Ectodermal cell (in vitro differentiated cells): ENCODE measurements around the gene CNPPD1.

Experiments
- H3K27ac ChIP-seq: 2 replicates; pipeline ENCODE4 v1.7.0; 2013; ENCODE audit warnings: mild to moderate bottlenecking, low read depth, low read length; ENCODE audit not compliant: insufficient read depth, poor library complexity, severe bottlenecking
- H3K27me3 ChIP-seq: 2 replicates; pipeline ENCODE4 v1.7.0; 2013; ENCODE audit warnings: mild to moderate bottlenecking, low read length; ENCODE audit not compliant: insufficient read depth, control insufficient read depth, poor library complexity, severe bottlenecking
- H3K36me3 ChIP-seq: one replicate; pipeline ENCODE4 v1.7.0; 2013; ENCODE audit warnings: low read length; ENCODE audit not compliant: control insufficient read depth, insufficient read depth
- H3K4me1 ChIP-seq: one replicate; pipeline ENCODE4 v1.7.0; 2013; ENCODE audit warnings: low read length; ENCODE audit not compliant: control insufficient read depth, insufficient read depth
- H3K4me3 ChIP-seq: 2 replicates; pipeline ENCODE4 v1.7.0; 2013; ENCODE audit warnings: low read depth, low read length, control low read depth; ENCODE audit not compliant: insufficient read depth
- H3K9me3 ChIP-seq: 2 replicates; pipeline ENCODE4 v1.7.0; 2013; ENCODE audit warnings: mild to moderate bottlenecking, low read length, moderate library complexity; ENCODE audit not compliant: control insufficient read depth
- WGBS, 2 experiments: methylation state at CpG; one replicate each; pipeline ENCODE4 v1.1.7; 2013; ENCODE audit warnings: missing lambda C conversion rate in 2 of 2; 5-methylcytosine and 5-hydroxymethylcytosine counted together

Gene CNPPD1

DNA sequence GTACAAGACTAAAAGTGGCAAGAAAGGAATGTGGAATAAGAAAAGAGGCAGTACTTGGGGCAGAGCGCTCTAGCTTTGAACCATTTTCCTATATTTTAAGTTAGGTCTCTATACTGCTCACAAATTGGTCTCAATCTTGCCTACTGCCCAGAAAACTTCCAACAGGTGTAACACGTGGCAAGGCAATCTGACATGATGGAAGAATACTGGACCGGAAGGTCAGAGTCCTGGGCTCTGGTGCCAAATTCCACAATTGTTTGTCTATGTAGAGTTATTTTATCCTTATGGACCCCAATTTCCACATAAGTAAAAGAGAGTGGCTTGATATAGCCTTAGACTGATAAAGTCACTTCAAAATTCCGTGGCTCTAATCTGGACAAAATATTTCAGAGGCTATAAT lies 45.0 kb downstream of the CNPPD1 start:
- 91 to 93% methylated on average over 4 of the region's 4 CpGs for WGBS, 2 experiments

DNA sequence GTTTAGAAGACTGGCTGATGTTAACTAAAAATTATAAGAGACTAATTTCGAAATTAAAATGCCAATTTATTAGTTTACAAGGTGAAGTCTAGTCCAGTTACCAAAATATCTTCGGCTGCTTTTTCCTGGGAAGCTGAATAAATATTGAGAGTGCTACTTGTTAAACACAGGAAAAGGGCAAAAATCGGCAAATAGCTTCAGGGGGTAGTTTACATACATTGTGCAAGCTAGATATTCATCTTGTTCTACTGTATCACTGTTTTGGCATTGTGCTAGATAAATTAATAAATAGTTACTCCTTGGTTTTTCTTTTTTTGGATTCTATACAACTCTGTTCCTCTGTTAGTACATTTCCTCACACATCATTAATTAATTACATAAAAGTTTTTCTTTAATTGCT lies 45.4 kb downstream of the CNPPD1 start:
- Histone ChIP-seq H3K27ac (no peak overlapping the region), H3K27me3 (no peaks in the 10 kb centered on the region), H3K9me3 (no peaks in the 10 kb centered on the region), H3K36me3 (peaks cover 4% of the 10 kb centered on the region), H3K4me3 (no peak overlapping the region), H3K4me1 (no peaks in the 10 kb centered on the region)
- 92 to 94% methylated on average over 3 of the region's 3 CpGs for WGBS, 2 experiments

More for the DNA sequence above, 45.0 kb downstream of the CNPPD1 start:
- H3K27me3 ChIP-seq = no peaks in the 10 kb centered on the region
- H3K27ac ChIP-seq = no peak overlapping the region
- peaks cover 4% of the 10 kb centered on the region for H3K36me3 ChIP-seq
- no peaks in the 10 kb centered on the region for H3K9me3 ChIP-seq
- H3K4me3 ChIP-seq = no peak overlapping the region
- no peaks in the 10 kb centered on the region for H3K4me1 ChIP-seq

GRCh38 chr2:219129589-219129988 lies 47.1 kb downstream of the CNPPD1 start:
- H3K4me3 ChIP-seq = no peak overlapping the region
- WGBS, 2 experiments = 95 to 97% methylated on average over 15 to 16 of the region's 16 CpGs
- H3K27me3 ChIP-seq = no peaks in the 10 kb centered on the region

DNA sequence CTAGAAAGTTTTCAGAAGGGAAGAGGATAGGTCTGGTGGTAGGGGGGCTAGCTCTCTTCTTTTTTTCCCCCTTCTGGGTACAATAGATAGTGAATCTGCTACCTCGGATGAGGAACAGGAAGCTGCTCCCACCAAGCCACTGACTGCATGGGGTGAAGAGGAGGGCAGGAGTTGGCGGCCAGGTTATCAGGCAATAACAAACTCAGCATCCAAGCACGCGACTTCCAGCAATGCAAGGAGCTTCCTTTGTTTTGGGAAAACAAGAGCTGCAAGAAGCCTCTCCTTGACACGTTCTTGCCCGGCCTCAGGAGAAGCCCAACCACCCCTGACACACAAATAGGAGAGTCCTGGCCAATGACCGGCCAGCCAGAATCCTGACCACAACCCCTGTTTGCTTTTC lies 48.3 kb downstream of the CNPPD1 start:
- Histone ChIP-seq H3K9me3 (no peaks in the 10 kb centered on the region), H3K36me3 (peaks cover 4% of the 10 kb centered on the region), H3K27me3 (no peaks in the 10 kb centered on the region), H3K4me3 (no peak overlapping the region), H3K27ac (no peak overlapping the region), H3K4me1 (no peaks in the 10 kb centered on the region)
- 75 to 78% methylated on average over 7 of the region's 7 CpGs for WGBS, 2 experiments

More at GRCh38 chr2:219129589-219129988, 47.1 kb downstream of the CNPPD1 start:
- no peaks in the 10 kb centered on the region for H3K4me1 ChIP-seq
- peaks cover 4% of the 10 kb centered on the region for H3K36me3 ChIP-seq
- H3K9me3 ChIP-seq = no peaks in the 10 kb centered on the region
- H3K27ac ChIP-seq = no peak overlapping the region

DNA sequence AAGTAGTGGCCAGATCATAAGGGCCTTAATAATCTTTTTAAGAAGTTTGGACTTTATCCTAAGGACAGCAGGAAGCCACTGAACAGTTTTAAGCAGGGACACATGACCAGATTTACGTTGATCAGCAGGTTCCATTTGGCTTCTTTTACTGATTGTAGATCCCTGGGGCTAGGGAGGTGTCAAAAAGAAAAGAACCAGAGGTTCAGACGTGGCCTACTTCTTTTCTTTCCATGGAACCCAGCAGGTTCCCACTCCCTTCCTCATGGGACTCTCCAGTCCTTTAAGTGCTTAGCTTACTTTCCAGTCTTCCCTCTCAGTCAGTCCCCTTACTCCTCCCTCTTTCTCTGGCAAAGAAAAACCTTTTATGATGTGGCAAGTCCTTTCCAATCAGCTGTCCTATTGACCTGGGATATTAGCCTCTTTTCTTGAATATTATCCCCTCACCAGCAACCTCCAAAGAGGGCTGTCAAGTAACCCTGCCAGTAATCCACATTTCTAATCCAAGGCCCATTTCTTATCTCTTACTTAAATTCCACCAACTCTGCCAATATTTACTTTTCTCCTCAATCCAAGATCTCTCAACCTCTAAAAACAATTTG lies 49.6 kb downstream of the CNPPD1 start:
- no peaks in the 10 kb centered on the region for H3K27me3 ChIP-seq
- WGBS, 2 experiments = 39 to 43% methylated on average over 2 of the region's 2 CpGs
- peaks cover 4% of the 10 kb centered on the region for H3K36me3 ChIP-seq
- H3K27ac ChIP-seq = no peak overlapping the region
- H3K4me1 ChIP-seq = no peaks in the 10 kb centered on the region
- no peak overlapping the region for H3K4me3 ChIP-seq
- no peaks in the 10 kb centered on the region for H3K9me3 ChIP-seq

DNA sequence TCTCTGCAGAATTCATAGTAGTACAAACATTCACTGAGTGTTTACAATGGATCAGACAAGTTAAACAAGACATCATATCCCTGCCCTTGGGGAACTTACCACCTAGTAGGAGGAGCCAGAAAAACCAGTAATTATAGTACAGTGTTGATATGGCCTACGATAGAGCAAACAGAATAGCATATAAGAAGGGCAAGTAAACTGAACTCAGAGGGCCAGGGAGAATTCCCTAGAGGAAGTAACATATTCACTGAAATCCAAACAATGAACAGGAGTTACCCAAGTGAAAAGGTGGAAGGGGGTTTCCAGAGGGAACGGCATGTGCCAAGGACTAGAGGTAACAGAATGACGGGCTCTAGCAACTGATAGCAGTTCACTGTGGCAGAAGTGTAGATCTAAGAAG lies 50.2 kb downstream of the CNPPD1 start:
- Histone ChIP-seq H3K36me3 (peaks cover 4% of the 10 kb centered on the region), H3K27me3 (no peaks in the 10 kb centered on the region), H3K4me3 (no peak overlapping the region), H3K4me1 (no peaks in the 10 kb centered on the region), H3K27ac (no peak overlapping the region), H3K9me3 (no peaks in the 10 kb centered on the region)
- WGBS, 2 experiments = 93 to 96% methylated on average over 3 of the region's 3 CpGs

DNA sequence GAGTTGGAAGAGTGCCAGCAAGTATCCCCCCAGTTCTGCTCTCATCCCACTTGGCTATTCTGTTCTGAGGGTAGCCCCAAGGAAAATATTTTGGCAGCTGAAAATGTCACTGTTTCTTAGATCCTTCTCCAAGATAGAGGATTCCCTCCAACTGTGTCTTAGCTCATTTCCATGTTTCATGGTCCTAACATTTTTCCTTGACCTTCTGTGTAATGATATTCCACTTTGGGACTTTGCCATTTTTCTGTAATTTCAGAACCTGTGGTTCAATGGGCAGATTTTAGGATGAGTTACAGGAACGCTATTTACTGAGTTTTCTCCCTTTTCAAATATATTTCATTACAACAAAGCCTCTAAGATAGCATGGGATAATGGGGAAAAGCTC lies 50.8 kb downstream of the CNPPD1 start:
- Histone ChIP-seq H3K36me3 (peaks cover 4% of the 10 kb centered on the region), H3K4me3 (no peak overlapping the region), H3K27me3 (no peaks in the 10 kb centered on the region), H3K27ac (no peak overlapping the region), H3K9me3 (no peaks in the 10 kb centered on the region), H3K4me1 (no peaks in the 10 kb centered on the region)
- WGBS, 2 experiments = 93% methylated on average over 1 of the region's 1 CpG; no CpG with 5 or more reads in 1 of the 2 experiments

DNA sequence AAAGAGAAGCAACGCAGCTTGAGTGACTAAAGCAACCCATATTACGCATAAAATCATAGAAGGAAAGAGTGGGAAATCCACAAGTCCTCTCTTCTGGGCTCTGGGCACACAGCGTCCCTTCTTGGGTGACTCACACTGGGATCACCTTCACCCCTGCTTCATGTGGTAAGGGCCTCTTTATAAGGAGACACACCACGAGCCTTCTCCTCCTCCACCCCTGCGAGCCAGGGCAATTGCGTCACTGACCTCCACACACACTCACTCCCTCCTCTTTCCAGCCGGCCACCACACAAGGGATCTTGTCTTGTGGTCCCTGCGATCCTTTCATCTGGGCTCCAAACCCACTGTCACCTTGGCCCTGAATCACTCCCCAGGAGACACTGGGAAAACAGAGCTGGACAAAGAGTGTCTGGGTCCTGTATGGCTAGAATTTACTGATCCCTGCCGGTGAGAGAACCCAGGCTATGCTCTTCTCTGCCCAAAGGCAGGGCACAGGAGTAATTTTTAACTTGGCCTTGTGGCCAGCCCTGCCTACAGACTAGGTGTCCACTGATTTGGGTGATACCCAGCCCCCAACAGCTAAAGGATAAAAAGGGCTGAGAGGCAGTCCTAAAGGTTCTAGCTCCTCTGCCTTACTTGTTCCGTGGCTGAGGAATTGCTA lies 51.4 kb downstream of the CNPPD1 start:
- 90 to 92% methylated on average over 10 of the region's 10 CpGs for WGBS, 2 experiments
- H3K27ac ChIP-seq = no peak overlapping the region
- H3K9me3 ChIP-seq = no peaks in the 10 kb centered on the region
- H3K4me3 ChIP-seq = no peak overlapping the region
- peaks cover 1% of the 10 kb centered on the region for H3K36me3 ChIP-seq
- no peaks in the 10 kb centered on the region for H3K27me3 ChIP-seq
- H3K4me1 ChIP-seq = no peaks in the 10 kb centered on the region

DNA sequence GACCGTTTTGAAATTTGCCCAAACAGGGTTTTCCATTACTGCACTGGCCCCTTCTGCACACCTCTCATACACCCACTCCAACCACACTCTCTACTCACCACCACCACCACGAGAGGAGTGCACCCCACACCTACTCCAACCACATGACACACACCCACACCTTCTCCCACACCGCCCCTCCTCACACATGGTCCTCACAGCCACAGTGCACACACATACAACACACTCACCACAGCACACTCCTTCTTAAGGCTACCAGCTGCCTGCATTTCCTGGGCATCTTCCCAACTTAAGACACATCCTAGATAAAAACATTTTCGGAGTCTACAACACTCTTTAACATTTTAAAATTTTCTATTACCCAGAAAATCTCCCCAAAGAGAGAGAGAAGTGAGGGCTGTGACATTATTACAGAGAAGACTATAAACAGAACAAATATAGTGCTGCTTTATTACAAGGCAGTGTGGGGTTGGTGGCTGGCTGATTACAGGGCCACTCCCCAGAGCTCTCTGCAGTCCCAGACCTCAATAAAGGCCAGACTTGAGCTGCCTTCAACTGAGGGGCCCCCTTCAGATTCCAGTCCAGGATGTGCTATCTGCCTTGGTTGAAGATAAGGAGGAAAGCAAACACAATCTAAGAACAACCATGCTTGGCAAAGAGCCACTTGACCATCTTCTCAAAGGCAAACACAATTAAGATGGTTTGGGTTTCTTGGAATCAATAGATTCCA lies 52.2 kb downstream of the CNPPD1 start:
- Histone ChIP-seq H3K9me3 (no peaks in the 10 kb centered on the region), H3K27ac (no peak overlapping the region)

DNA sequence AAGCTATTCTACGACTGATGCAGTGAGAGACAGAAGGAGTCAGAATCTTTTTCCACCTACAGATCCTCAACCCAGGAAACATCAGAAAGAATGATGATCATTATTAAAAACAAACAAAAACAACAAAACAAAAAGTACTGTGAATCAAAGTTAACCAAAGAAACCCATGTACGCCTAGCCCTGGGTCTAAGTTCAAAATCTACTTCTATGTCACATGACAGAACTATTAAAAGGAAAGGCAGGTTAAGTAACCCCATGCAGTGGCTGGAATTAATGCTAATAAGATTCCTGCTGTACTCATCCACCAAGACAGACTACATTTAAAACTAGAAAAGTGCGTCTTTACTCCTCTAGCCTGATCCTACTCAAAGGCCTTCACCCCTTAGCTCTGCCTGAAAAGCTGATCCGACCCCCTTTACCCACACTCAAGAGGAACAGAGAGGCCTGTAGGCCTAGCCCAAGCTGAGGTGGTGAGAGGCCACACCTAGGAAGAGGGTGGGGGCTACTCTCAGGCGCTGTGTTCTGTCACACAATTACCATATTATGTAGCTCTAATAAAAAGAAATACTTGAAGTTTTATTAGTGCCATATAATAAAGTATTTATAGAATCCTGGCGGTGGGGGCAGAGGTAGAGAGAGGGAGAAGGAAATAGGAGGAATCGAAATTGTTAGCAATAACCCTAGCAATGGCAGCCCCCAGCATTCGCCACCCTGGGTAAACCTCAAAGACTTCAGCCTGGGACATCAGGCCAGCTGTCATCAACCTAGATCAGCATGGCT lies 53.2 kb downstream of the CNPPD1 start:
- Histone ChIP-seq H3K9me3 (no peaks in the 10 kb centered on the region), H3K4me1 (peaks cover 5% of the 10 kb centered on the region), H3K36me3 (no peaks in the 10 kb centered on the region), H3K27me3 (no peaks in the 10 kb centered on the region), H3K27ac (no peak overlapping the region), H3K4me3 (no peak overlapping the region)
- WGBS, 2 experiments = 91 to 92% methylated on average over 7 of the region's 8 CpGs

More for the DNA sequence above, 52.2 kb downstream of the CNPPD1 start:
- Histone ChIP-seq H3K4me1 (no peaks in the 10 kb centered on the region), H3K27me3 (no peaks in the 10 kb centered on the region), H3K36me3 (no peaks in the 10 kb centered on the region), H3K4me3 (no peak overlapping the region)
- WGBS, 2 experiments = 90 to 91% methylated on average over 4 of the region's 4 CpGs
